Ishikawa (cell line): ENCODE results near the gene RSU1.
A peak's percentile ranks its signal among the peaks of the same experiment; 100 is the strongest.

Experiments
- CEBPB ChIP-seq: IDR thresholded peaks from 2 replicates; pipeline ENCODE4 v1.6.1; 2012
- CREB1 ChIP-seq: IDR thresholded peaks from 2 replicates; pipeline ENCODE4 v1.6.1; 2012; ENCODE audit warnings: low read depth
- EGR1 ChIP-seq: IDR thresholded peaks from 2 replicates; pipeline ENCODE4 v1.6.1; 2012
- EP300 ChIP-seq: IDR thresholded peaks from 2 replicates; pipeline ENCODE4 v1.6.1; 2012; ENCODE audit warnings: borderline replicate concordance
- FOXM1 ChIP-seq: IDR thresholded peaks from 2 replicates; pipeline ENCODE4 v1.6.1; 2012; ENCODE audit warnings: low read depth, borderline replicate concordance
- NFIC ChIP-seq: IDR thresholded peaks from 2 replicates; pipeline ENCODE4 v1.6.1; 2012
- RAD21 ChIP-seq: IDR thresholded peaks from 2 replicates; pipeline ENCODE4 v1.6.1; 2012; ENCODE audit warnings: low read depth
- TAF1 ChIP-seq: IDR thresholded peaks from 2 replicates; pipeline ENCODE4 v1.6.1; 2012; ENCODE audit warnings: low read depth, mild to moderate bottlenecking
- TCF12 ChIP-seq: IDR thresholded peaks from 2 replicates; pipeline ENCODE4 v1.6.1; 2012; ENCODE audit warnings: low read depth
- TEAD4 ChIP-seq: IDR thresholded peaks from 2 replicates; pipeline ENCODE4 v1.6.1; 2012
- YY1 ChIP-seq: IDR thresholded peaks from 2 replicates; pipeline ENCODE4 v1.6.1; 2012; ENCODE audit warnings: low read depth
- ZBTB7A ChIP-seq: IDR thresholded peaks from 2 replicates; pipeline ENCODE4 v1.6.1; 2012; ENCODE audit warnings: low read depth
- TF ChIP-seq, protein P1 (sequence below): IDR thresholded peaks from 2 replicates; pipeline ENCODE4 v1.6.1; 2012
- TF ChIP-seq, protein P2 (sequence below): IDR thresholded peaks from 2 replicates; pipeline ENCODE4 v1.6.1; 2012; ENCODE audit warnings: low read depth, mild to moderate bottlenecking
- TF ChIP-seq, protein P3 (sequence below): IDR thresholded peaks from 2 replicates; pipeline ENCODE4 v1.6.1; 2012

Gene RSU1

DNA sequence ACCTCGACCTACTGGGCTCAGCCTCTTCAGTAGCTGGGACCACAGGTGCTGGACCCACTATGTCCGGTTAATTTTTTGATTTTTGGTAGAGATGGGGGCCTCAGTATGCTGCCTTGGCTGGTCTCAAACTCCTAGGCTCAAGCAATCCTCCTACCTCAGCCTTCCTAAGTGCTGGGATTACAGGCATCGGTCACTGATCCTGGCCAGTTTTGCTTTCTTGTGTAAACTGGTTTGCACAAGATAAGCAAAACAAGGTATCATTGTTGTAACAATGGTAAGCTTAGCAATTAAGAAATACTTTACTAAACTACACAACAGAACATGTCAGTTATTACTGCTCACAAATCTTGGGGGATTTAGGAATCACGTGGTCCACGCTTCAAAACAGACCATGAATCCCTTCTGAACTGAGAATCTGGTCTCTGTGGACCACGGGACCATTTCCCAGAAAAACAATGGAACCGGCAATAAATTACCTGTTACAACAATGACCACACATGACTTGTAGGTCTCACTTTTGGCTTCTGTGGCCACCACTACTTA, 36.8 kb downstream of the RSU1 start:
- TF ChIP-seq TCF12 (no peak), EP300 (no peak), ZBTB7A (no peak), CREB1 (no peak), TEAD4 (no peak), EGR1 (no peak), RAD21 (no peak), TAF1 (no peak)
- TF ChIP-seq, protein P1, sequence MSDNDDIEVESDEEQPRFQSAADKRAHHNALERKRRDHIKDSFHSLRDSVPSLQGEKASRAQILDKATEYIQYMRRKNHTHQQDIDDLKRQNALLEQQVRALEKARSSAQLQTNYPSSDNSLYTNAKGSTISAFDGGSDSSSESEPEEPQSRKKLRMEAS = no peak

DNA sequence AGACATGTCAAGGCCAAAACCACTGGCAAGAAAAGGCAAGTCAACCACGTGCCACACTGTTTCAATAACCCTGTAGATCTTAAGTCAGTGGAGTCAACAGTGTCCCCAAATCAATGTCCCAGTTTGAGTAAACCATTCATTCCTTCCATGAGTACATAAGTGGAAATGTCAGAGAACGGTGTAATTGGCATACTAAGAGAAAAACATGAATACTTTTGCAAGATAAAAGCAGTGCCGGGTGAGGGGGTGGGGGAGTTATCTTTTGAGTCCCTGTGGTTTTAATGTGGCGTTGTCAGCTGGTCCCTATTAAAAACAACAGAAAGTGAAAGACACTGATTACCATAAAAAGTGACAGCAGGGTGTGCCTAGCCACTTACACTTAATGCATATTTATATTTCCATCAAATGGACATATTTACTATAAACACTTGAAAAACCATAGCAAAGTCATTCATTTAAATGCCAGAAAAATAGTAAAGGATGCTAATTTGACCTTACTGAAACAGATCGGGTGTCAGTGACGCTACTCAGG, 37.8 kb downstream of the RSU1 start:
- TF ChIP-seq, protein P1 = no peak
- no peak for TF ChIP-seq NFIC
- no peak for TF ChIP-seq ZBTB7A
- no peak for TF ChIP-seq TCF12
- no peak for TF ChIP-seq TEAD4
- TF ChIP-seq FOXM1 = no peak
- TF ChIP-seq, protein P2, sequence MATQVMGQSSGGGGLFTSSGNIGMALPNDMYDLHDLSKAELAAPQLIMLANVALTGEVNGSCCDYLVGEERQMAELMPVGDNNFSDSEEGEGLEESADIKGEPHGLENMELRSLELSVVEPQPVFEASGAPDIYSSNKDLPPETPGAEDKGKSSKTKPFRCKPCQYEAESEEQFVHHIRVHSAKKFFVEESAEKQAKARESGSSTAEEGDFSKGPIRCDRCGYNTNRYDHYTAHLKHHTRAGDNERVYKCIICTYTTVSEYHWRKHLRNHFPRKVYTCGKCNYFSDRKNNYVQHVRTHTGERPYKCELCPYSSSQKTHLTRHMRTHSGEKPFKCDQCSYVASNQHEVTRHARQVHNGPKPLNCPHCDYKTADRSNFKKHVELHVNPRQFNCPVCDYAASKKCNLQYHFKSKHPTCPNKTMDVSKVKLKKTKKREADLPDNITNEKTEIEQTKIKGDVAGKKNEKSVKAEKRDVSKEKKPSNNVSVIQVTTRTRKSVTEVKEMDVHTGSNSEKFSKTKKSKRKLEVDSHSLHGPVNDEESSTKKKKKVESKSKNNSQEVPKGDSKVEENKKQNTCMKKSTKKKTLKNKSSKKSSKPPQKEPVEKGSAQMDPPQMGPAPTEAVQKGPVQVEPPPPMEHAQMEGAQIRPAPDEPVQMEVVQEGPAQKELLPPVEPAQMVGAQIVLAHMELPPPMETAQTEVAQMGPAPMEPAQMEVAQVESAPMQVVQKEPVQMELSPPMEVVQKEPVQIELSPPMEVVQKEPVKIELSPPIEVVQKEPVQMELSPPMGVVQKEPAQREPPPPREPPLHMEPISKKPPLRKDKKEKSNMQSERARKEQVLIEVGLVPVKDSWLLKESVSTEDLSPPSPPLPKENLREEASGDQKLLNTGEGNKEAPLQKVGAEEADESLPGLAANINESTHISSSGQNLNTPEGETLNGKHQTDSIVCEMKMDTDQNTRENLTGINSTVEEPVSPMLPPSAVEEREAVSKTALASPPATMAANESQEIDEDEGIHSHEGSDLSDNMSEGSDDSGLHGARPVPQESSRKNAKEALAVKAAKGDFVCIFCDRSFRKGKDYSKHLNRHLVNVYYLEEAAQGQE = no peak
- no peak for TF ChIP-seq TAF1
- no peak for TF ChIP-seq YY1

DNA sequence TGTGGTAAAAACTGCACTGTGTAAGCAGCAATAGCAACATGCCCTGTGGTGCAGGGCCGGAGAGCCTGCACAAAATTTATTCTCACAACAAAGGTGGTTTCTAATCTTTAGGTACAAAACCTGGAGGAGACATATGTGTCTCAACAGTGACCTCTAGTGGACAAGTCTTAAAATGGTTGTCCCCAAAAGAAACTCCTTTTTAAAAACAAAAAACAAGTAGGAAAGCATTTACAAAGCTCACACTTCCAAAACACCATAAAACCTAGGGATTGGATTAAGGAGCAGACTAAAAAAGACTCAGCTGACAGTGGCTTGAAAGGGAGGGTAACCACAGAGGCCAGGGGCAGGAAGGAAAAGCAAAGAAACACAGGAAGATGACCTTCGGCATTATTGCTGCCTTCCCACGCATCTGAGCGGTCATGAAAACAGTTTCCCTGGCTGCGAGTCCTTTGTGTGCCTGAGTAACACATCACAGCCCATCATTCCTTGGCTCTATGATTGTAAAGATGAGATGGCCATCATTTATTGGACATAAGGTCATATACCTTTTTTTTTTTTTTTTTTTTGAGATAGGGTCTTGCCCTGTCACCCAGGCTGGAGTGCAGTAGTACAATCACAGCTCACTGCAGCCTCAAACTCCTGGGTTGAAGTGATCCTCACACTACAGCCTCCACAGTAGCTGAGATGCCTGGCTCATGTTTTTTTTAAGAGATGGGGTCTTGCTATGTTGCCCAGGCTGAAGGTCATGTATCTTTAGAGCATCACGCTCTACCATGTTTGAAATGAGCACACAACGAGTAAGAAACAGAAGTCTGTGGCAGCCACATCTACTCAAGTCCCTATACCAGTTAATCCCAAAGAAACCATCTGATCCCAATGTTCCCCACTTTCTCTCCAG, 39.5 kb downstream of the RSU1 start:
- TF ChIP-seq FOXM1 (no peak), NFIC (no peak), RAD21 (peak; percentile 63), EP300 (no peak)

DNA sequence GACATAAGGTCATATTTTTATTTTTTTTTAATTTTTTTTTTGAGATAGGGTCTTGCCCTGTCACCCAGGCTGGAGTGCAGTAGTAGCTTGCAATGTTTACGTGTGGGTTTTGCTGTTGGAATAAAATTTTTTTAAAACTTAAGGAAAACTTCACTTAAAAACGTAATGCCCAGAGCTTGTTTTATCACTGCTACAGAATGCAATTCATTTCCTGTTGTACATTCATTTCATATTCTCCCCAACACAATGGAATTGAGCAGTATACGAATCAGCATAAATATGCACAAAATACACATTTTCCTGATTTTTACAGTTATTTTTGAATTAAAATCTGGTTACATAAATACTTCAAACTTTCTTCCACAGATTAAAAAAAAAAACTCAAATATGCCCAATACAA, 40.3 kb downstream of the RSU1 start:
- TF ChIP-seq FOXM1 (no peak), RAD21 (no peak), NFIC (no peak), CREB1 (no peak), TAF1 (no peak), TEAD4 (no peak), YY1 (no peak), CEBPB (no peak)
- TF ChIP-seq, protein P3, sequence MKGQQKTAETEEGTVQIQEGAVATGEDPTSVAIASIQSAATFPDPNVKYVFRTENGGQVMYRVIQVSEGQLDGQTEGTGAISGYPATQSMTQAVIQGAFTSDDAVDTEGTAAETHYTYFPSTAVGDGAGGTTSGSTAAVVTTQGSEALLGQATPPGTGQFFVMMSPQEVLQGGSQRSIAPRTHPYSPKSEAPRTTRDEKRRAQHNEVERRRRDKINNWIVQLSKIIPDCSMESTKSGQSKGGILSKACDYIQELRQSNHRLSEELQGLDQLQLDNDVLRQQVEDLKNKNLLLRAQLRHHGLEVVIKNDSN = no peak

DNA sequence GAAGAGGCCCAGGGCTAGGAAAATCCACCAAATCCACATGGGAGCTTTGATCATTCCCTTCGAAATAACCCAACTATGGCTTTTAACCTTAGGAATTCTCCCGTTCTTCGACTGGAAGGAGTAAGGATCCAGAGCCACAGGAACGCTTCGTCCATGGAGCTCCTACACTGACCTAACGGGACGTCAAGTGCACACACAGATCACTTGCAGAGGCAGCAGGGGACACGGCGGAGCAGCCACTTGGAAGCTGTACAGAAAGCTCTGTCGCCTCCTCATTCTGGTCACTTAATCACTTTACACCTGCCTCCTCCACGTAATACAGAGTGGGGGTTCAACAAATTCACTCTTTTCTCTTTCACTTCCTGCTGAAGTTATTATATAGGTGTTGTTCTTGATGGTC, 43.9 kb downstream of the RSU1 start:
- no peak for TF ChIP-seq CEBPB
- TF ChIP-seq NFIC = no peak
- no peak for TF ChIP-seq TAF1
- TF ChIP-seq RAD21 = no peak
- no peak for TF ChIP-seq EGR1
- no peak for TF ChIP-seq FOXM1
- TF ChIP-seq, protein P1 = no peak
- TF ChIP-seq, protein P2 = no peak
- TF ChIP-seq EP300 = no peak
- TF ChIP-seq, protein P3 = no peak
- TF ChIP-seq TCF12 = no peak
- TF ChIP-seq ZBTB7A = no peak

DNA sequence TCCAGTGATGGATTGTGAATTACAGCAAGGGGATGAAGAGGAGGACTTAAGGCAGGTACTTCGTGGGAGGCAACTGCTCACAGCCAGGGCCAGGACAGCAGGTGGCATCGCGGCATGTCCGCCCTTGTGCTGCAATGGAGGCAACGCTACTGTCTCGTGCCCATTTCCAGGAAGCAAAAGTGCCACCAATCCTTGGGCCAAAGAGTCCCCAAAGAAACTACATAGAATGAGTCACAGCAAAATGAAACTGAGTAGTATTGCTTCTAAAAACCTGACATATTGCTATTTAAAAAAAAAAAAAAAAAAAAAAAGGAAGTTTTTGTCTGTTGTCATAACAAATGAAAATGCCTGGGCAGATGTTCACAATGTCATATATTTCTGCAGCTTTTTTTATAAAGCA, 46.6 kb downstream of the RSU1 start:
- TF ChIP-seq, protein P3 = no peak
- TF ChIP-seq TAF1 (no peak), EP300 (no peak), YY1 (no peak), CEBPB (no peak), EGR1 (no peak), RAD21 (no peak), FOXM1 (no peak), ZBTB7A (no peak)
- TF ChIP-seq, protein P2 = no peak
